ENCODE measurements around the gene FGF4. TPM values are rescaled to one million over a fixed set of nuclear protein-coding genes. Genes with fewer than 3 reads are reported as not detected.

The FGF4 gene
- total RNA-seq, 4 donors from 2014 or later, result not detected

DNA sequence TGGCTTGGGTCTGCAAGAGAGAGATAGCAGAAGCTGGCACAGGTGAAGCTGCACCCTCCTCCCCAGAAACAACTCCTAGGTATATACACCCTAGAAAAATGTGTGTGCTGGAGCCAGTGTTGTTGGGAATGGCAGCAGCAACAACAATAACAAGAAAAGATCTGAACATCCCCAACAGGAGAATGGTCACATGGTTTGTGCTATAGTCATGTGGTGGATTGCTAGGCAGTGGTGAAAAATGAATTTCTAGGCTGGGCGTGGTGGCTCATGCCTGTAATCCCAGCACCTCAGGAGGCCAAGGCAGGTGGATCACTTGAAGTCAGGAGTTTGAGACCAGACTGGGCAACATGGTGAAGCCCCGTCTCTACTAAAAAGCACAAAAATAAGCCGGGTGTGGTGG is 40.3 kb downstream of the FGF4 start:
- no peak overlapping the region for H3K4me3 ChIP-seq
- H3K9me3 ChIP-seq, result no peaks in the 10 kb centered on the region
- TF ChIP-seq, protein P1, sequence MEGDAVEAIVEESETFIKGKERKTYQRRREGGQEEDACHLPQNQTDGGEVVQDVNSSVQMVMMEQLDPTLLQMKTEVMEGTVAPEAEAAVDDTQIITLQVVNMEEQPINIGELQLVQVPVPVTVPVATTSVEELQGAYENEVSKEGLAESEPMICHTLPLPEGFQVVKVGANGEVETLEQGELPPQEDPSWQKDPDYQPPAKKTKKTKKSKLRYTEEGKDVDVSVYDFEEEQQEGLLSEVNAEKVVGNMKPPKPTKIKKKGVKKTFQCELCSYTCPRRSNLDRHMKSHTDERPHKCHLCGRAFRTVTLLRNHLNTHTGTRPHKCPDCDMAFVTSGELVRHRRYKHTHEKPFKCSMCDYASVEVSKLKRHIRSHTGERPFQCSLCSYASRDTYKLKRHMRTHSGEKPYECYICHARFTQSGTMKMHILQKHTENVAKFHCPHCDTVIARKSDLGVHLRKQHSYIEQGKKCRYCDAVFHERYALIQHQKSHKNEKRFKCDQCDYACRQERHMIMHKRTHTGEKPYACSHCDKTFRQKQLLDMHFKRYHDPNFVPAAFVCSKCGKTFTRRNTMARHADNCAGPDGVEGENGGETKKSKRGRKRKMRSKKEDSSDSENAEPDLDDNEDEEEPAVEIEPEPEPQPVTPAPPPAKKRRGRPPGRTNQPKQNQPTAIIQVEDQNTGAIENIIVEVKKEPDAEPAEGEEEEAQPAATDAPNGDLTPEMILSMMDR (IDR thresholded peaks at IDR 0.05), result no peak
- no peak for TF ChIP-seq POLR2A (IDR thresholded peaks at IDR 0.05)
- no peak for TF ChIP-seq EP300 (IDR thresholded peaks at IDR 0.05; ENCODE audit: low read depth)
- no peak for TF ChIP-seq POLR2AphosphoS5 (IDR thresholded peaks at IDR 0.05)
- H3K27ac ChIP-seq, result no peak overlapping the region
- no peaks in the 10 kb centered on the region for H3K4me1 ChIP-seq
- no peaks in the 10 kb centered on the region for H3K27me3 ChIP-seq
- in situ Hi-C loops (cut with MboI; ENCODE audit: low pct_ligation_motif_present in 1 of 4, low pct_unique_long_range_greater_than_20kb in 1 of 4, low sequenced_read_pairs in 3 of 4), result no loop called here
- intact Hi-C loops (cut with DNase I; ENCODE audit: low total_unique reads), result no loop called here
- no peaks in the 10 kb centered on the region for H3K36me3 ChIP-seq
- whole genome bisulfite sequencing, 2 donors (ENCODE audit: low coverage in 1 of 2), result 97 to 100% methylated on average over 1 to 3 of the region's 3 CpGs
- DNase-seq, result no peak

DNA sequence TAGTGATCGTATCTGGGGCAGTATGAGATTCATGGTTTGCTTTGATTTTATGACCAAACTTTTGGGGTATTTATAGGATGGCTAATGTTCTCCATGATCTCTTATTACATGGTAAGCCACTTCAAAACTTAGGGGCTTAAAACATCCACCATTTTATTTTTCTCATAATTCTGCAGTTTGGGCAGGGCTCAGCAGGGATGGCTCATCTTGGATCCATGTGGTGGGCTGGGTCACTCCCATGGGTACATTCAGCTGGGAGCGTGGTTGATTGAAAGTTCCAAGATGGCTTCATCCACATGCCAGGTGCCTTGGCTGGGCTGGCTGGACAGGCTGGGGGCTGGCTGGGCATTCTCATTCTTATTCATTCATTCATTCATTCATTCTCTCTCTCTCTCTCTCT is 40.8 kb downstream of the FGF4 start:
- no peak for DNase-seq
- Histone ChIP-seq H3K27ac (no peak overlapping the region), H3K27me3 (peaks cover 2% of the 10 kb centered on the region), H3K9me3 (no peaks in the 10 kb centered on the region), H3K36me3 (no peaks in the 10 kb centered on the region), H3K4me1 (no peaks in the 10 kb centered on the region), H3K4me3 (no peak overlapping the region)
- intact Hi-C loops (cut with DNase I; ENCODE audit: low total_unique reads) (no loop called here), in situ Hi-C loops (cut with MboI; ENCODE audit: low pct_ligation_motif_present in 1 of 4, low pct_unique_long_range_greater_than_20kb in 1 of 4, low sequenced_read_pairs in 3 of 4) (no loop called here)
- WGBS, 2 donors (ENCODE audit: low coverage in 1 of 2), result 71 to 77% methylated on average over 1 to 2 of the region's 2 CpGs
- TF ChIP-seq, protein P1 (IDR thresholded peaks at IDR 0.05), result no peak
- TF ChIP-seq EP300 (IDR thresholded peaks at IDR 0.05; ENCODE audit: low read depth) (no peak), POLR2AphosphoS5 (IDR thresholded peaks at IDR 0.05) (no peak), POLR2A (IDR thresholded peaks at IDR 0.05) (no peak)

DNA sequence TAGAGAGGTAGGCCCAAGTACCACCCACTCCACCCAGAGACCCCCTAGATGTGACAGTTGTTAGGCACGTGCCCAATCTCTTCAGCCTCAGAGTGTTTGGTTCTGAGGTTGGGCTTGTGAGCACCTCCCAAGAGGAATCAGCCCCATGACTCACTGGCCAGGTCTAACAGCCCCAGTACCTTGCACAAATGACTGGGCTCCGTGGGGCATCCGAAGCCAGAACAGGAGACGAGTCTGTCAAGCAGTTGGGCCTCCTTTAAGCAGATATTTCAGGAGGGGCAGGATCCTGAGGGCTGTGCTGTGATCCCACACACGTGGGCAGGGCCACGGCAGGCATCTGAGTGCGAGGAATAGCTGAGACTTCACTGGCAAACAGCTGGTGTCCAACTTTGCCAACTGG is 42.2 kb downstream of the FGF4 start:
- TF ChIP-seq POLR2AphosphoS5 (IDR thresholded peaks at IDR 0.05), result no peak
- TF ChIP-seq POLR2A (IDR thresholded peaks at IDR 0.05), result no peak
- TF ChIP-seq, protein P1 (IDR thresholded peaks at IDR 0.05), result no peak
- Histone ChIP-seq H3K36me3 (no peaks in the 10 kb centered on the region), H3K27me3 (peaks cover 16% of the 10 kb centered on the region), H3K4me1 (no peaks in the 10 kb centered on the region), H3K27ac (no peak overlapping the region), H3K4me3 (no peak overlapping the region), H3K9me3 (no peaks in the 10 kb centered on the region)
- in situ Hi-C loops (cut with MboI; ENCODE audit: low pct_ligation_motif_present in 1 of 4, low pct_unique_long_range_greater_than_20kb in 1 of 4, low sequenced_read_pairs in 3 of 4) (no loop called here), intact Hi-C loops (cut with DNase I; ENCODE audit: low total_unique reads) (no loop called here)
- no peak for DNase-seq
- 50 to 59% methylated on average over 1 to 7 of the region's 7 CpGs for WGBS, 2 donors (ENCODE audit: low coverage in 1 of 2)

DNA sequence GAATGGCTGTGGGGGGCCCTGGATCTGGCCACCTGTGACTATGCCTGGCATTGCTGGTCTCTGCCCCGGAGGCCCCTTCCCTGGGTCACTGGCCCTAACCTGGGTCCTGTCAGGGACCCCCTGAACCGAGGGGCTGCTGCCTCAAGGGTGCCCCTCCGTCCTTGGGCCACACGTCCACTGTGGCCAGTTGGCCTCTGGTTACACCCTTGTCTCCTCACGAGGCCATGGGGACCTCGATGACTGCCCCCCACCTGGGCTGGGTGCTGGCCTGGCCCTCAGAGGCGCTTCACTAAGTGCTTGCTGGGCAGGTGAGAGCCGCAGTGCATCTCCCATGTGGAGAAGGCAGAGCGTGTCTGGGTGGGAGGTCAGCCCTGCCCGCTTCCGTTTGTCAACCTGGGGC is 44.0 kb downstream of the FGF4 start:
- DNase-seq, result no peak
- TF ChIP-seq POLR2AphosphoS5 (IDR thresholded peaks at IDR 0.05) (no peak), POLR2A (IDR thresholded peaks at IDR 0.05) (no peak), EP300 (IDR thresholded peaks at IDR 0.05; ENCODE audit: low read depth) (no peak)
- TF ChIP-seq, protein P1 (IDR thresholded peaks at IDR 0.05), result no peak
- Histone ChIP-seq H3K4me1 (no peaks in the 10 kb centered on the region), H3K27me3 (peaks cover 32% of the 10 kb centered on the region), H3K36me3 (no peaks in the 10 kb centered on the region), H3K9me3 (no peaks in the 10 kb centered on the region), H3K4me3 (no peak overlapping the region), H3K27ac (no peak overlapping the region)
- in situ Hi-C loops (cut with MboI; ENCODE audit: low pct_ligation_motif_present in 1 of 4, low pct_unique_long_range_greater_than_20kb in 1 of 4, low sequenced_read_pairs in 3 of 4) (no loop called here), intact Hi-C loops (cut with DNase I; ENCODE audit: low total_unique reads) (no loop called here)
- WGBS, 2 donors (ENCODE audit: low coverage in 1 of 2), result 81% methylated on average over 10 of the region's 11 CpGs; no CpG with 5 or more reads in 1 of the 2 donors

Data from transverse colon (tissue), 4 donors.